DMS153 (cell line): Measurements from ENCODE around the gene SNTG2.
A peak's percentile ranks its signal among the peaks of the same experiment; 100 is the strongest.
"Not testable (repeated sequence)": the region's sequence is repeated elsewhere in the genome, so short reads cannot be mapped to it uniquely, and the experiment has no call there.

Experiments
- DNase-seq: peaks from one replicate; lab custom pipeline; 2025; lab: John Stamatoyannopoulos, UW

Gene SNTG2

DNA sequence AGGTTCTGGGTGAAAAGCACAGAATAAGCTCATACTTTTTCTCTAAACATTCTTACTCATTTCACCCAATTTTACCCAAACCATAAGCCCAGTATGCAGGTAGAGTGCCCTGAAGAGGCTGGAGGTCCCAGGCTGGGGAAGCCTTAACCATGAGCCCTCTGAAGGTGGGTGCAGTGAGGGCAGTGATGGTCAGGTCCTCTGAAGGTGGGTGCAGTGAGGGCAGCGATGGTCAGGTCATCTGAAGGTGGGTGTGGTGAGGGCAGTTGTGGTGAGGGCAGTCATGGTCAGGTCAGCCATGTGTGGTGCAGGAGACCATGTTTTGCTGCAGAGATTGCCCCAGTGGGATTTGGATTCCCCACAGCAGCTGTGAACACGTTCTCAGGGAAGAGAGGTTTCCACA, 148.8 kb downstream of the SNTG2 start:
- DNase-seq, result no peak

DNA sequence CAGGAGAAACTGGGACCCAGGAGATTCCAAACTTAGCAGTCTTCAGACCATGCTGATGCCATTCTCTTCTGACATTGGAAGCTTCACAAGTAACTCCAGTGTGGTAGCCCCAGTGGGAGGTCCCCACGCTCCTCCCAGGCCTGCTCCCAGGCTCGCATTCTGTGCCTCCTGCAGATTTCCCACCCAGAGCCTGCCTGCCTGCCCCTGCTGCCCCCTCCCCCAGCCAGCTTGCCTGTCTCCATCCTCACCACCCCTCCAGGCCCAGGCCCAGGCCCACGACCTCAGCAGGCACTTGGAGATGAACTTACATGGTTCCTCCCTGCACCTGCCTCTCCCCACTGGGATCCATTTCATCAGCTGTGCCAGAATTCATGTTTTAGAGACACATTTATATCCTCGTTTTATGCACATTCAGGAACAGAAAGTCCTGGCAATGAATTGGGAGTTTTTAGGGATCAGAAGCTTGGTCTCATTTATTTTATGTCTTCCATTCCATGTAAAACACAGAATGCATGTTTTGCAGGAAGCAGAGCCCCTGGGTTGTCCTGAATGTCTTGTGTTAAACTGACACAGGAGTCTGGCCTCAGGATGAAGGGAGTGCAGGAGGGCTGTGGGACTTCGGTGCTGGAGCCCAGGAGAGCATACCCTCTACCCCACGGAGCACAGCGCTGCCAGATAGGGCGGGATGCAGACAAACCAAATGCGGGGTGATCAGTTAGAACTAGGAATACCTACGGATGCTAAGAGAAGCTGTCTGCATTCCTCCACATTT, 150.5 kb downstream of the SNTG2 start:
- DNase-seq, result no peak

DNA sequence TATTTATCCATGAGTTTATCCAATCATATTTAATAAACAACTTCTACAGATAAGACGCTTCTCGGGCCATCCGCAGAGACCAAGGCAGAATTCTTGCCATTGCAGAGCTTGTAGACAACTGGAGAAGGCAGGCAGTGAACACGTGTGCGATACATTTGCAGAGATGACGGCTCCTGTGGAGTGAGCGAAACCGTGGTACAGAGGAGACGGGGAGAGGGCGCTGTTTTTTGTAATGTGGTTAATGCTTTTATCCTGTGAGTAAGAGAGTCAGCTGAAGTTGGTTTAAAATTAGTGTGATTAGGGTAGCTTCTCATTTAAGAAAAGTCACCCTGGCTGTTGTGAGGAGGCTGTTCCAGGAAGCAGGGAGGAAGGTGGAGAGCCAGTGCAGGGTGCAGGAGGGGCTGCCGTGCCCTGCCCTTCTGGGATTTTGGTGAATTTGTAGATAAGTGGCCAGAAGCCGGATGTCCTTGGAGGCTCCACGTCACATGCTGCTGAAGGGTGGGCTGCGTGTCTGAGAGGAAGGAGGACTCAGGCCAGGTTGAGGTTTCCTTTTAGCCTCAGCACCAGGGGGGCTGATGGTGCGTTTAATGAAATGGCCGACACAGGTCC, 151.4 kb downstream of the SNTG2 start:
- DNase-seq, result no peak

DNA sequence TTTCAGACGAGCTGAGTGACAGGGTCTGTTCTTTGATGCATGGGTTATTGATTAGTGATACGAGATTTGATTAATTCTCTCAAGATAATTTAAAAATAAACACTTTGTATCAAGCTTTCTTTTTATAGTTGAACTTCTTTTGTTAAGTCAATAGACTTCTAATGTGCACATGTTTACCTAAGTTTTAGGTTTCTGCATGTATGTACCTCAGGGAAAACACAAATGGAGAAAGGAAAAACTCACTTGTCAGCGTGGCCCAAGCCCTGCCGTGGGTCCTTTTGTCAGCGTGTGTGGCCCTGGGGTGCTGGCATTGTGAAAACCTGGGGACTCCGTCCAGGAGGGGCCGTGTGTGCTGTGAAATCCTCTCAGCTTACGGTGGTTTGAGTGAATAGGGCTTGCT, 153.7 kb downstream of the SNTG2 start:
- DNase-seq, result no peak

DNA sequence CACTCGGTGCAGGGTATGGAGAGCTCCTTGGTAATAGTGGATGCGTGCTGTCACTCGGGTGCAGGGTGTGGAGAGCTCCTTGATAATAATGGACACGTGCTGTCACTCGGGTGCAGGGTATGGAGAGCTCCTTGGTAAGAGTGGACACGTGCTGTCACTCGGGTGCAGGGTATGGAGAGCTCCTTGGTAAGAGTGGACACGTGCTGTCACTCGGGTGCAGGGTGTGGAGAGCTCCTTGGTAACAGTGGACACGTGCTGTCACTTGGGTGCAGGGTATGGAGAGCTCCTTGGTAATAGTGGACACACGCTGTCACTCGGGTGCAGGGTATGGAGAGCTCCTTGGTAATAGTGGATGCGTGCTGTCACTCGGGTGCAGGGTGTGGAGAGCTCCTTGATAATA, 155.7 kb downstream of the SNTG2 start:
- not testable (repeated sequence) for DNase-seq

DNA sequence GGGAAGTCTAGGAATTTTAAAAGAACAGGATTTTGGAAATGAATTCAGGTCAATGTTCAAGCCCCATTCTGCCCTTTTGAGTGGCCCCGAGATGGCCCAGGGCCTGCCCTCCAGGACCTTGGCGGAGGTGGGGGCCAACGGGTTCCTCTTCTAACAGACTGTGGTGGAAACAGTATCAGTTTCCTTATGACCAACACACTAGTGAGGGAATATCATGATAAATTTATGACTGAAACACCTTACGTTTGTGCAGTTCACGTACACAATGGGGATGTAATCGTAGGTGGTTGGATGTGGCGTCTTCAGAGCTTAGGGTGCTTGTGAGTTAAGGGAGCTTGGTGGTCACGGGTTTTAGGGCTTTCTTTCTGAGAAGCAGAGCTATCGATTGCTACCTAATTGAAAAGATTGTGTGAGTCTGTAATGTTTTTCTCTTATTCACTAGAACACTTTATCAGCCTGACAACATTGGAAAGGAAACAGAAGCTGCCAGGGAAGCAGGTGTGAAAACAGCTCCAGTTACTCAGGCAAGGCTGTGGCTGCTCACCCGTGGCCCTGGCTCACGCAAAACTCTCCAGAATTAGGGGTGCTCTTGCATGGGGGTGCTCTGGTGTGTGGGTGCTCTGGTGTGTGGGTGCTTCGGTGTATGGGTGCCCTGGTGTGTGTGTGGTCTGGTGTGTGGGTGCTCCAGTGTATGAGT, 165.3 kb downstream of the SNTG2 start:
- DNase-seq, result no peak

DNA sequence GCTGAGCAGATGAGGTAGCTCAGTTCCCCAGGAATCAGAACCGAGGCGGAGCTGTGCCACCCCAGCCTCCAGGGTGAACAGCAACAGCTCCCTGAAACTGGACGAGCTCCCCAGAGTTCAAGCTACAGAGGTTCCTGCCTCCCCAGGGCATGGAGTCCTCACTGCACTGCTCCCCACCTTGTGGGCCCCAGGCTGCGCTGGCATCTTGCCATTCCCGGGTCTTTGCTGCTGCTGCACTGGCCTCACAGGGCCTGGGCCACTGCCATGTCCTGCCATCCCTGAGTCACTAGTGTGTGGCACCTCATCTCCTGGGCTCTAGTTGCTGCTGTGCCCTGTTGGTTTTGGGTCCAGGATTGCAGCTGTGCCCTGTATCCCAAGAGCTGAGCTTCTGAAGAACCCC, 166.9 kb downstream of the SNTG2 start:
- DNase-seq, result no peak

DNA sequence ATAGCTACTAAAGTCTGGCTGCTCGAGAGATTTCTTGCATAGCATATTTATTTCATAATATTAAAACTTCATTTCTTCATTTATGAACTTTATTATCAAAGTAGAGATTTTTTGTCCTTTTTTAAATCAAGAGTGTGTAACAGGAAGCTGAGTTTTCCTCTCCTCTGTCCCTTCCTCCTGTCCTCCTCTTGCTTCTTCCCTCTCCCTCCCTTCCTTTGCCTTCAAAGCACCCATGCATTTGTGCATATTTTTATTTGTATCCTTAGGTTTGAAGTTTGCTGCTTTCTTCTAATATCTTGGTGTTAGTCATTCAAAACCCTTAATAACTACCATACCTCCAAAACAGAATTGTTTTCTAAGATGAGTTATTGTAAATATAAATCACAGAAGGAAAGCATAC, 174.6 kb downstream of the SNTG2 start:
- DNase-seq, result no peak

DNA sequence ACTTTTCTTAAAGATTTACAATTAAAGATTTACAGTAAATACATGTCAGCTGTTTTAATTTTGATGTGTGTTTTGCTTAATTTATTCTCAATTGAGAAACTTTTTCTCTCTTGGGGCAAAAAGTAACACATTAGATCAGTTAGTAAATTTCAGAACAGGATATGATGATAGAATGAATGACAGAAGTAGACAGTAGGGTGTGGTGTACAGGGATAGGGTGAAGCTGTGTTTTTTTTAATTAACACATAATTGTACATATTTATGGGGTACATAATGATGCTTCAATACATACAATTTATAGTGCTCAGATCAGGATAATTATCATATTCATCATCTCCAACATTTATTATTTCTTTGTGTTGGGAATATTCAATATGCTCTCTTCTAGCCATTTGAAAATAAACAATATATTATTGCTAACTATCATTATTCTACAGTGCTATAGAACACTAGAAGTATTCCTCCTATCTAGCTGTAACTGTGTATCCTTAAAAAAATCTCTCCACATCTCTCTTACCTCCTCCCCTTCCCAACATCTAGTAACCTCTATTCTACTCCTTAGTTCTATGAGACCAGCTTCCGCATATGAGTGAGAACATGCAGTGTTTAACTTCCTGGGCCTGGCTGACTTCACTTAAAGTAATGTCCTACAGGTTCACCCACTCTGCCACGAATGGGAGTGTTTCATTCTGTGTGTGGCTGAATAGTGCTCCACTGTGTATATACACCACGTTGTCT, 175.2 kb downstream of the SNTG2 start:
- DNase-seq, result no peak

DNA sequence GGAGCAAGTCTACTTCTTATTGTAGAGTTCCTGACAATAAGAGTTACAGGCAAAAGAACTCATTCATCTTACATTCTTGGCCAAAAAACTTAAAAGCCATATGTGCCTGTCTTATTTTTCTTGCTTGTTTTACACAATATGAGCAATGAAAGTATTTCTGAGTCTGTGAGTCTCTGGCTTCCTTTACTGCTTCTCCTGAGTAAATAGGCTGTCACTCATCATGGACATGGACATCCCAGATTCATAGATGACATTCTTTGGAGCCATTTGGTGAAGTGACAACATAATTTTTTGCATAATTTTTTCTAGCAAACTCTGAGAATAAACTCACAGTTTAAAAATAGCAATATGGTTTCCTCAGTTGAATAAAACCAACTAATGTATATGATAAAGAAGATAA, 179.3 kb downstream of the SNTG2 start:
- no peak for DNase-seq

DNA sequence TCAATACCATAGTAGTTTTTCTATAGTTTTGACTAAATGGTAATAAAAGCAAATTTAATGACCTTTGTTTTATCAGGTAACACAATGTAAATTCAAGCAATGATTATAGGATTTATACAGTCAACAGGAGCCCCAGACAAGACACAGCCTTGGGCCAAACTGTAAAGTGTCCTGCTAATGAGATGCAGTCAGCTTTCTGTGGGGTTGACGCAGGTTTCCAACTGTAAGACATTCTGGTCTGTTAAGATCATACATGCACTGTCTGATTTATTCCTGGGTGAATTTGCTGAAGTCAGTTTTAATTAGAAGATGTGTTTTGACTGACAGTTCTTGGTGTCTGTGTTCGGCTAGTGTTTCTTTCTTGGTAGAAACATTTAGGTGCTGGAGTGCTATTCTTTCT, 180.3 kb downstream of the SNTG2 start:
- DNase-seq, result no peak

DNA sequence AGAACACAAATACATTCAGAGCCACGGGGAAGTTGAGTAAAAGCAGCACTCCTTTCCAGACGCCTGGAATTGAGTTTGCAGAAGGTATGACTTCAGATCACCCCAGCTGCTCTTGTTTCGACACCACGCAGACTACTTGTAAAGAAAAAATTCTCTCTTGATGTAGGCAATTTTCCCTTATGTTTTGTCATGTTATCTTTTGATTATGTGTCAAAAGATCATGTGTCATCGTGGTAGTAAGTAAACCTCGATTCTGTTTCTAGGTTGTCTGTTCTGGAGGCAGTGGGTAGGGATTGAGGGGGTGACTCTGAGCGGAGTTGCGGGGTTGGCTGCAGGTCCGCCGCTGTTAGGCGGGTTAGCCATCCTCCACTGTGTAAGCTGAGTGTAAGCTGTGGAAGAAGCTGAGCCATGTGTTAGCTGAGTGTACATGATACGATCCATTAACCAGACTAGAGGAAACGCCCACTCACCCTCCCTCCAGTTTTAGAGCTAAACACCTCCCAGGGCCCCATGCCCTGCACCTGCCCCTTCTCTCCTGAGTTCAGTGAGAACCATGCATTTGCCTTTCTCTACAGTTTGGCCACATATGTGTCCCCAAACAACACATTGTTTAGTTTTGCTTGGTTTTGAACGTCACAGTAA, 181.8 kb downstream of the SNTG2 start:
- DNase-seq, result peak; percentile 69

DNA sequence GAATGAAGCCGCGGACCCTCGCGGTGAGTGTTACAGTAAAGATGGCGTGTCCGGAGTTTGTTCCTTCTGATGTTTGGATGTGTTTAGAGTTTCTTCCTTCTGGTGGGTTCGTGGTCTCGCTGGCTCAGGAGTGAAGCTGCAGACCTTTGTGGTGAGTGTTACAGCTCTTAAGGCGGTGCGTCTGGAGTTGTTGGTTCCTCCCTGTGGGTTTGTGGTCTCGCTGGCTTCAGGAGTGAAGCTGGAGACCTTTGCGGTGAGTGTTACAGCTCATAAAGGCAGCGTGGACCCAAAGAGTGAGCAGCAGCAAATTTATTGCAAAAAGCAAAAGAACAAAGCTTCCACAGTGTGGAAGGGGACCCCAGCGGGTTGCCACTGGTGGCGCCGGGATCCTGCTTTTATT, 183.2 kb downstream of the SNTG2 start:
- DNase-seq, result not testable (repeated sequence)

DNA sequence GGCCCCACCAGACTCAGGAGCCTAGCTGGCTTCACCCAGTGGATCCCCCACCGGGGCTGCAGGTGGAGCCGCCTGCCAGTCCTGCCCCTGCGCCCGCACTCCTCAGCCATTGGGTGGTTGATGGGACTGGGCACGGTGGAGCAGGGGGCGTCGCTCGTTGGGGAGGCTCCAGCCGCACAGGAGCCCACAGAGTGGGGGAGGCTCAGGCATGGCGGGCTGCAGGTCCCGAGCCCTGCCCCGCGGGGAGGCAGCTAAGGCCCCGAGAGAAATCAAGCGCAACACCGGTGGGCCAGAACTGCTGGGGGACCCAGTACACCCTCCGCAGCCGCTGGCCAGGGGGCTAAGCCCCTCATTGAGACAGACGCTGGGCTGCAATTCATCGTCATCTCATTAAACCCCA, 184.0 kb downstream of the SNTG2 start:
- no peak for DNase-seq

DNA sequence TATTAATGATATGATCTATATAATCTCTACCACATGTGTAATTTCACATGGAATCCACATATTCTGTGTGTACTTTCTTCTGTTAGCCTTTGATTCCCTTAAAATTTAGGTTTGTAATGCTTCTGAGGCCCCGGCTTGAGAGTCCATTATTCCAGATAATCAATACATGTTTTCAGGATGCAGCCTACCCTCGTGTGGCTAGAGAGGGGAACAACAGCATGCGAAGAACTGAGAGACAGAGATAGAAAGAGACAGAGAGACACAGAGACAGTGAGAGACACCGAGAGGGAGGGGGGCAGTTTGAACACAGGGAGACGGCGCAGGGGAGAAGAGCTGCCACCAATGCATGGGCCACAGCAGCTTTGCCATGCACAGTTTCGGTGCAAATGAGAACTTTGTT, 185.4 kb downstream of the SNTG2 start:
- no peak for DNase-seq

DNA sequence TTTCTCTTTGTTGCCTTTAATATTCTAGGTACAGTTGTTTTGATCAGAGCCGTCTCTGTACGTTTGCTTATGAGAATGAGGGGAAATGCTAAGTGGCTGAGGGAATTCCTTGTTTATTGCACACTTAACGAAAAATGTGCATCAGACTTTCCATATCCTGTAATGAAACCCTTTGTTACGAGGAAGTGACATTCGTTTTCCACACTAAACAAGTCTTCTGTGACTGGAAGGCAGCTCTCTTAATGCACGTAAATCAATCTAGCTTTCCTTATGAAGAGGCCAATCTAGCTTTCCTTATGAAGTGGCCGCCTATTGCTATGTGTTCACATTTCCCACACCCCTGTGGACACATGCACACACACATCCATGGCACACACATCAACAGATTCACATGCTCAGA, 186.2 kb downstream of the SNTG2 start:
- DNase-seq, result peak; percentile 26

DNA sequence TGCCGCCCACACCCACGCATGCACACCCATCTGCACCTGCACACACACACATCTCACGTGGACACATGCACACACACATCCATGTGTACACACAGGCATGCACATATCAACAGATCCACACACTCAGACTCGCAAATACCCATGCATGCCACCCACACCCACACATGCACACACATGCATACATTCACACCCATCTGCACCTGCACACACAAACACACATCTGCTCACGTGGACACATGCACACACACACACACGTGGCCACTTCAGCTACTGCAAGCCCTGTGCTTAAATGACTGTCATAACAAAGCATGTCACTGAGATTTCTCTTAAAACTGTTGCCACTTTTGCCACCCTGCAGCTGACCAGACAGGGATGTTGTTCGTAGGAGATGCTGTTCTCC, 186.6 kb downstream of the SNTG2 start:
- no peak for DNase-seq

DNA sequence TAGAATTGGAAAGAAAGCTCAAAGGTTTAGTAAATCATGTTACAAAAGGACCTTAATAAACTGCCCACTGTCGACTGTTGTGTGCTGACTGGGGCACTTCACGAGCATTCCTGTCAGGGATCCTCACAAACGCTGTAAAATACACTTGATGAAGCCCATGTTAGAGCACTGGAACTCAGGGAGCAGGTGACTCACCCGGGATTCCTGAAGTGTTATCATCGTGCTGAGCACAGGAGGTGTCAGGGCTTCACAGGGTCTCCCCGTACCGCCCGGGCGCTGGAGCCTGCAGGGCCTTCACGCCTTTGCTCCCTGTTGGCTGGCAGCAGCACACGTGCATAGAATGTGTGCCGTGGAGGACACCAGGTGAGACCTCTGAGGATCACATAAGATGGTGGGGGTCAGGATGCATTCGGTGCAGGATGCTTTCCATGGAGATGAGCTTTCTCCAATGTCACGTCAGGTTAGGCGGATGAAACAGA, 187.3 kb downstream of the SNTG2 start:
- DNase-seq, result no peak

DNA sequence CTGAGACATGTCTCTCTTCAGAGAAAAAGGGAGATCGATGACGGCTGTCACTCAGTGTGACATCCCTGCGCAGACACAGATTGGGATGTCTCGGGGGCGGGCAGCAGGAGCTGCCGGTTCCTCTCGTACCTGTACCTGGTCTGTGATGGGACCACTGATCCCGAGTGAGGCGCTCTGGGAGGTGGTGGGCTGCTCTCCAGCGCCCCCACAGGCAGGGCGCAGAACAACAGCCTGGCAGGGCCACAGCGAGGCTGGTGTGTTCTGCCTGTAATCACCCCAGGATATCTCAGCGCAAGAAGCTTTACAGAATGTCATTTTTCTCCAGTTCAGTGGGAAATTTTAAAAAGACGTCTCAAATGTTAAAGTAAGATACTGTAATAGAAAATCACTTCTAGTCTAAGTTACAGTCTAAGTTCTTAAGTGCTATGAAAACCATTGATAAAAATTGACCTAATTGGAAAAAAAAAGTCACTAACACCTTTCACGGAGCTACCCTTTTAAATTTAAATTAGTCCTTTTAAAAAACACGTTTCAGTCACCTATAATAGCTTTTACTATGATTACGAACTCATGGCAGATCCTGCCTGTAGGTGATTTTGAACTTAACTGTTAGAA, 189.8 kb downstream of the SNTG2 start:
- DNase-seq, result no peak

DNA sequence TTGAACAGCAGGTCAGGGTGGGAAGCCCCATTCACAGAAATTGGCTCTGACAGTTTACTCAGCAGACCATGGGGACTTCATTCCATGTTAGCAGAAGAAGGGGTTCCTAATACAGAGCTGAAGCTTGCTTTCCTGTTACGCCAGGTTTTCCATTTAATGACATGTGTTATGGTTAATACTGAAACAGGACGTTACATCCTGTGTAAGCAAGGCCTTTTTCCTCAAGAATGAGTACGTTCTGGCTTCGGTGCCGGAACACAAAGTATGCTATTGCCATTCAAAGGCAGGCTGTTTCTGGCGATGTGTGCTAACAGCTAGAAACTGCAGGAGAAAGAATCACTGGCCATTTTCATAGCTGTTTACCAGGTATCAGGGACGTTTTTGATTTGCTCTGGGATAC, 190.4 kb downstream of the SNTG2 start:
- DNase-seq, result no peak

DNA sequence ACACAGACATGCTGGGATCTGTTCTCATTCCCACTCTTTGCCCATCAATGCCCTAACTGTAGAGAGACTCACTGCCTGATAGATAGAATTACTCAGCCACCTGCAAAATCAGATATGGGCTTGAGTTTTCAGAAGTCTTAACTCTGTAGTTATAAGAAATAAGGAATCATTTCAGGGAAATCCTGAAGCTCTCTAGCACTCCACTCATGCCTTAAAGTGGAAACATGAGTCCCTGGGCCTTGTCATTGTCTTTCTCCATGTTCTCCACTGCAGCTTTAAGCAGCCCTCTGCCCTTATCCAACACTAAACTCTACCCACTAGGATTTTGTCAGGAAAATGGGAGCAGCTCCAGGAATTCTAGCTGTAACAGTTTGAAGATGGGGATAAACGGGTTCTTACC, 192.5 kb downstream of the SNTG2 start:
- DNase-seq, result no peak
